GM18505 (cell line): ENCODE measurements around the gene GYS1.
"Not testable (repeated sequence)": the region's sequence is repeated elsewhere in the genome, so short reads cannot be mapped to it uniquely, and the experiment has no call there.

ENCODE experiments used
- ATAC-seq: cut with Tn5 transposase; IDR thresholded peaks from one replicate; pipeline ENCODE4 v1.9.1; 2021; ENCODE audit not compliant: unreplicated experiment
- POLR2A ChIP-seq: IDR thresholded peaks from 4 replicates; pipeline ENCODE4 v1.6.1; 2011; ENCODE audit warnings: borderline replicate concordance; ENCODE audit not compliant: insufficient read depth, insufficient read length; ENCODE audit errors: extremely low read depth

The GYS1 gene

DNA sequence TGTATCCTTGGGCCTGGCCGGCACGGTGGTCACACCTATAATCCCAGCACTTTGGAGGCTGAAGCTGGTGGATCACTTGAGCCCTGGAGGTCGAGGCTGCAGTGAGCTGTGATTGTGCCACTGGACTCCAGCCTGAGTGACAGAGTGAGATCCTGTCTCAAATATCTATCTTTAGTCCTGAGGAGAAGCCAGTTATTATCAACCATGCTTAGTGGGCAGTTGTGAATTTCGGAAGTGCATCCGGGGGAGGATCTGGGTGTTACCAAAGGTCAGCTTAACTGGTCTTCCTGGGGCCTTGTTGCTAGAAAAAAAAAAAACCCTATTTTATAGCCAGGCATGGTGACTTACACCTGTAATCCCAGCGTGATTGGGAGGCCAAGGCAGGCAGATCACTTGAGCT, 50.0 kb downstream of the GYS1 start:
- TF ChIP-seq POLR2A, result no peak
- no peak for ATAC-seq

DNA sequence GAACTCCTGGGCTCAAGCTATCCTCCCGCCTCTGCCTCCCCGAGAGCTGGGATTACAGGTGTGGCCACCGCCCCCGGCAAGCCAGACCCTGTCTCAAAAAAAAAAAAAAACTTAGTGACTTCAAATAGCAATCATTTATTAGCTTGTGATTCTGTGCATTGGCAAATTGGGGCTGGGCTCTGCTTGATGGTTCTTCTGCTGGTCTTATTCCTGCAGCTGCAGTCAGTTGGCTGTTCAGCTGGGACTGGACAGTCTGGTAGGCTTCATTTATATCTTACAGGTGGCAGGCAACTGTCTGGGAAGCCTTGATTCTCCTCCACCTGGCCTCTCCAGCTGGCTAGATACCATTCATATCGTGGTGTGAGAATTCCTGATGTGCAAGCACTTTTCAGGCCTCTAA, 52.2 kb downstream of the GYS1 start:
- no peak for TF ChIP-seq POLR2A
- ATAC-seq, result no peak

DNA sequence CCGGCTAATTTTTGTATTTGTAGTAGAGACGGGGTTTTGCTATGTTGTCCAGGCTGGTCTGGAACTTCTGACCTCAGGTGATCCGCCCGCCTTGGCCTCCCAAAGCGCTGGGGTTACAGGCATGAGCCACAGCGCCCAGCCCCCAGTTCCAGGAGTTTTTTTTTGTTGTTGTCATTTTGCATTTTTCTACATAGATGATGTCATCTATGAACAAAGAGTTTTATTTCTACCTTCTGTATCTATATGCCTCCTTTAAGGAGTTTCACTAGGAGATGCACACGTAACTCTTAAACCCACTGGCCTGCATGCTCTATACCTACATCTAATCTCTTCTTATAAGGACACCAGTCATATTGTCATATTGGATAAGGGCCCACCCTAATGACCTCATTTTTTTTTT, 54.9 kb downstream of the GYS1 start:
- no peak for ATAC-seq
- no peak for TF ChIP-seq POLR2A

DNA sequence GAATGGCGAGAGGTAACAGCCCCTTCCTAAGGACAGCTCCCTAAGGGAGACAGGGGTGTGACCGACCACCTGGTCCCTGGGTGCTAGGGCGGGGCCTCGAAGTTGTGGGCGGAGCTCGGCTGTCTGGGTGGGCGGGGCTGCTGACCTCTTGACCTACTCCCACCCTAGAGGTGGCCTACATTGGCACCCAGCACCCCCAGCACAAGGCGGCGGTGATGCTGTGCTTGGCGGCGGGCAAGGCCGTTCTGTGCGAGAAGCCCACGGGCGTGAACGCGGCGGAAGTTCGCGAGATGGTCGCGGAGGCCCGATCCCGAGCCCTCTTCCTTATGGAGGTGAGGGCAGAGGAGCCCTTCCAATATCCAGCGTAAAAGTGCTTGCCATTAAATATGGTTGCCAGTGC, 57.2 kb downstream of the GYS1 start:
- ATAC-seq, result no peak
- TF ChIP-seq POLR2A, result no peak

DNA sequence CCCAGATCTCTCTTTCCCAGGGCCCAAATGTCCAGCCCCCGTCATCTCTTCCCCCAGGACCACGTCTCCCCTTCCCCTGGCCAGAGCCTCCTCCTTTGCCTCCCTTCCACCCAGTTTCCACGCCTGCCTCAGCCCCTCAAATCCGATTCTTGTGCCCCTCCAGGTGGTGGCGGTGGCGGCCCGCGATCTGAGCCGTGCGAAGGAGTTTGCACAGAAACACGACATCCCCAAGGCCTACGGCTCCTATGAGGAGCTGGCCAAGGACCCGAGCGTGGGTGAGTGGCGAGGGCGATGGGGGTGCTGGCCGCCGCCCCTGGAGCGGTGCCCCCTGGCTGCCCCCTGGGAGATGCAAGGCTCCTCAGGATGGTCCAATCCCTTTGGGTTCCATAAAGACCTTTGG, 58.3 kb downstream of the GYS1 start:
- ATAC-seq, result no peak
- no peak for TF ChIP-seq POLR2A

DNA sequence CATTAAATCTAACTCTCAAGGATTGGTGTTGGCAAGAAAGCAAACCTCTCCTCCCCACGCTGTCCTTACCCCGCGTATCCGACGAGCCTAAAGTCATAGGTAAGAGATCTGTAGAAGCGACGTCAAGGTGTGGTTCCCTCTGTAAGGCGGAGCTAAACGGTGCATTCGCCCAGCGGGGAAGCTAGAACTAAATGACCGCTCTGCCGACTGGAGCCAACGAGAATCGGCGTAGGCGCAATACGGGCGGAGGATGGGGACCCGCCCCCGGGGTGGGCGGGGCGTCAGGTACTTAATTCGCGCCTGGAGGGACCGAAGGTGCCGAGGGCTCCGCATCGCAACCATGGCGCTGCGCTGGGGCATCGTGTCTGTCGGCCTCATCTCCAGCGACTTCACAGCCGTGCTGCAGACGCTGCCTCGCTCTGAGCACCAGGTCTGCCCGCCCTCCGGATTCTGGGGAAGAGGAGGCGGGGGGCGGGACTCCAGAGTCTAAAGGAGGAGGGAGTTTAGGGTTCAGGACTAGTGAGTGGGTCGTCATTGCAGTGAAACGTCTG, 59.7 kb downstream of the GYS1 start, which contains the start of gene DHDH:
Gene DHDH (plus strand): TSS at position 318 of the 551 bp plus-strand sequence. CDS start 23 bp downstream, at position 341.
- ATAC-seq, result no peak
- TF ChIP-seq POLR2A, result peak; percentile 36

DNA sequence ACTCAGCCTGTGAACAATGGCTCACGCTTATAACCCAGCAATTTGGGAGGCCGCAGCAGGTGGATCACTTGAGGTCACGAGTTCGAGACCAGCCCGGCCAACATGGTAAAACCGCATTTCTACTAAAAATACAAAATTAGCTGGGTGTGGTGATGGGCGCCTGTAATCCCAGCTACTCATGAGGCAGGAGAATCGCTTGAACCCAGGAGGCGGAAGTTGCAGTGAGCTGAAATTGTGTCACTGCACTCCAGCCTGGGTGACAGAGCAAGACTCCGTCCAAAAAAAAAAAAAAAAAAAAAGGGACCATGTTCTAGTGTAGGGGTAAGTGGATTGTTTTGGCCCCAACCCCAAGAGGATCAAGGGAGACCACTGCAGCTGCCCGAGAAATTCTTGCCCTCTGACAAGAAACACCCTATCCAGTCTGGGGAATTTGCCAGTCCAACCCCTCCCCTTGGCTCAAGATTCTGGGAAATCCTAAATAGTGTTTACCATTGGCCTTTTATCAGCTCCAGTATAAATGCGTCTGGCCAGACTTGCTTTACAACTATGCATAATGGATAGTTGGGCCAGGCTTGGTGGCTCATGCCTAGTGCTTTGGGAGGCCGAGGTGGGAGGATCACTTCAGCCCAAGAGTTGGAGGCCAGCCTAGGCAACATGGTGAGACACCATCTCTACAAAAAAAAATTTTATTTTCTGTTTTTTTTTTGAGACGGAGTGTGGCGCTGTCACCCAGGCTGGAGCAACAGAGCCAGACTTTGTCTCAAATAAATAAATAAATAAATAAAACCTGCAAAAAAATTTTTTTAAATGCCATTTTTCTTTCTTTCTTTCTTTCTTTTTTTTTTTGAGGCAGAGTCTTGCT, 64.7 kb downstream of the GYS1 start:
- ATAC-seq, result no peak
- no peak for TF ChIP-seq POLR2A

DNA sequence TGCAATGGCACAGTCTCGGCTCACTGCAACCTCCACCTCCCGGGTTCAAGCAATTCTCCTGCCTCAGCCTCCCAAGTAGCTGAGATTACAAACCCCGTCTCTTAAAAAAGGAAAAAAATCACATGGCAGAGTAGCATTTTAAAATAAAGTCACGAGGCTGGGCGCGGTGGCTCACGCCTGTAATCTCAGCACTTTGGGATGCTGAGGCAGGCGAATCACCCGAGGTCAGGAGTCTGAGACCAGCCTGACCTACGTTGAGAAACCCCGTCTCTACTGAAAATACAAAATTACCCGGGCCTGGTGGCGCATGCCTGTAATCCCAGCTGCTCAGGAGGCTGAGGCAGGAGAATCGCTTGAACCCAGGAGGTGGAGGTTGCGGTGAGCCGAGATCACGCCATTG, 65.4 kb downstream of the GYS1 start:
- ATAC-seq, result not testable (repeated sequence)

DNA sequence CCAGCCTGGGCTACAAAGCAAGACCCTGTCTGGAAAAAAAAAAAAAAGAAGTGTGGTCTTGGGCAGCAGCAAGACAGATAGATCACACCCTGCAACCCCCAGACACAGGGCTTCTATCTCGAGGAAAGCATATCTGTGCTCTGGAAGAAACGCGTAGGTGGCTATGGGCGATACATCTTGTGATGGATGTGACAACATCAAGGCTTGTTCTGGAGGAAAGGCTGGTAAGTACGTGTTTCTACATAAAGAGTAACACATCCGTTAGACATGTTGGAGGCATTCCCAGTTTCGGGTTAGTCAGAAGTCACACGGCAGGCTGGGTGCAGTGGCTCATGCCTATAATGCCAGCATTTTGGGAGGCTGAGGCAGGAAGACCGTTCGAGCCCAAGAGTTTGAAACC, 66.2 kb downstream of the GYS1 start:
- ATAC-seq, result no peak
- no peak for TF ChIP-seq POLR2A

DNA sequence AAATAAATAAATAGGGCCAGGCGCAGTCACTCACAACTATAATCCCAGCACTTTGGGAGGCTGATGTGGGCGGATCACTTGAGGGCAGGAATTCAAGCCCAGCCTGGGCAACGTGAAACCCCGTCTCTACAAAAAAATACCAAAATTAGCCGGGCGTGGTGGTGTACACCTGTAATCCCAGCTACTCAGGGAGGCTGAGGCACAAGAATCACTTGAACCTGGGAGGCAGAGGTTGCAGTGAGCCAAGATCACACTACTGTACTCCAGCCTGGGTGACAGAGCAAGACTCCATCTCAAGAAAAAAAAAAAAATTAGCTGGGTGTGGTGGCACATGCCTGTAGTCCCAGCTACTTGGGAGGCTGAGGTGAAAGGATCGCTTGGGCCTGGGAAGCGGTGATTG, 67.2 kb downstream of the GYS1 start:
- not testable (repeated sequence) for ATAC-seq

DNA sequence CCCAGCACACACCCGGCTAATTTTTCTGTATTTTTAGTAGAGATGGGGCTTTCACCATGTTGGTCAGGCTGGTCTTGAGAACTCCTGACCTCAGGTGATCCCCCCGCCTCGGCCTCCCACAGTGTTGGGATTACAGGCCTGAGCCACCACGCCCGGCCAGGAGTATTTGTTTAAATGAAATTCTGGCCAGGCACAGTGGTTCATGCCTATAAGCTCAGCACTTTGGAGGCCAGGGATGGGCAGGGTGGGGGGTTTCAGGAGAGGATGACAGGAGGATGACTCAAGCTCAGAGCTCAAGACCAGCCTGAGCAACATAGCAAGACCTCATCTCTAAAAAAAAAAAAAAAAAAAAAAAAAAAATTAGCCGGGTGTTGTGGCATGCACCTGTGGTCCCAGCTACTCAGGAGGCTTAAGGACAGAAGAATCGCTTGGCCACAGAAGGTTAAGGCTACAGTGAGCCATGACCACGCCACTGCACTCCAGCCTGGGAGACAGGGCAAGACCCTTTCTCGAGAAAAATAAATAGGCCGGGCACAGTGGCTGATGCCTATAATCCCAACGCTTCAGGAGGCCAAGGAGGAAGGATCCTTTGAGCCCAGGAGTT, 67.8 kb downstream of the GYS1 start:
- ATAC-seq, result no peak
- no peak for TF ChIP-seq POLR2A

DNA sequence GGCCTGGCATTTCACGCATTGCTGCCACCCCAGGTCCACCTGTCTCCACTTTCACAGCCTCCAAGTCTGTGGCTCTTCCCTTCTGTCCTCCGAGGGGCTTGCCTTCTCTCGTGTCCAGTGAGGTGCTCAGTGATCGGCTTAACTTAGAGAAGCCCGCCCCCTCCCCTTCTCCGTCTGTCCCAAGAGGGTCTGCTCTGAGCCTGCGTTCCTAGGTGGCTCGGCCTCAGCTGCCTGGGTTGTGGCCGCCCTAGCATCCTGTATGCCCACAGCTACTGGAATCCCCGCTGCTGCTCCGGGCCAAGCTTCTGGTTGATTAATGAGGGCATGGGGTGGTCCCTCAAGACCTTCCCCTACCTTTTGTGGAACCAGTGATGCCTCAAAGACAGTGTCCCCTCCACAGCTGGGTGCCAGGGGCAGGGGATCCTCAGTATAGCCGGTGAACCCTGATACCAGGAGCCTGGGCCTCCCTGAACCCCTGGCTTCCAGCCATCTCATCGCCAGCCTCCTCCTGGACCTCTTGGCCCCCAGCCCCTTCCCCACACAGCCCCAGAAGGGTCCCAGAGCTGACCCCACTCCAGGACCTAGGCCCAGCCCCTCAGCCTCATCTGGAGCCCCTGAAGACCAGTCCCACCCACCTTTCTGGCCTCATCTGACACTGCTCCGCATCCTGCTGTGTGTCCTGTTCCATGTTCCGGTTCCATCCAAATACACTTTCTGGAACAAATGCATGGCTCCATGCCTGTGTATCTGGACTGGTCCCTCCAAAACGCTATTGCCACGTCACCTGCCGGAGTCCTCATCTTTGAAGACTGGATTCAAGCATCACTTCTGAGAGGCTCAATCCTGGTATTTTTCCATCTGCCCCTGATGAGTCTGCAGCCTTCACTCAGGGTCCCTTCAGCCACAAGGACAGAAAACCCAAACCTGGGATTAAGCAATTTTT, 70.3 kb downstream of the GYS1 start:
- ATAC-seq, result no peak
- TF ChIP-seq POLR2A, result no peak
